BE2C (cell line): ENCODE measurements around the gene LDHA.

ENCODE experiments used
- DNase-seq: peaks from one replicate; pipeline ENCODE4 v3.0.0-alpha.2; 2020
- H3K27me3 ChIP-seq: fragments of 250-450 bp; sonication (Bioruptor Pico); 2 replicates; pipeline ENCODE4 v1.5.1; 2020; ENCODE audit warnings: mild to moderate bottlenecking
- H3K36me3 ChIP-seq: fragments of 250-450 bp; sonication (Bioruptor Pico); 2 replicates; pipeline ENCODE4 v1.5.1; 2020; ENCODE audit warnings: mild to moderate bottlenecking
- H3K4me1 ChIP-seq: fragments of 250-450 bp; sonication (Bioruptor Pico); 2 replicates; pipeline ENCODE4 v1.5.1; 2020
- H3K4me3 ChIP-seq: 2 replicates; pipeline ENCODE4 v1.5.1; 2011; ENCODE audit warnings: low read depth, low read length
- H3K9me3 ChIP-seq: fragments of 250-450 bp; sonication (Bioruptor Pico); 2 replicates; pipeline ENCODE4 v1.5.1; 2020
- CTCF ChIP-seq: IDR thresholded peaks from 2 replicates; pipeline ENCODE4 v1.5.1; 2012; ENCODE audit warnings: mild to moderate bottlenecking, low read depth, low read length

The LDHA gene

DNA sequence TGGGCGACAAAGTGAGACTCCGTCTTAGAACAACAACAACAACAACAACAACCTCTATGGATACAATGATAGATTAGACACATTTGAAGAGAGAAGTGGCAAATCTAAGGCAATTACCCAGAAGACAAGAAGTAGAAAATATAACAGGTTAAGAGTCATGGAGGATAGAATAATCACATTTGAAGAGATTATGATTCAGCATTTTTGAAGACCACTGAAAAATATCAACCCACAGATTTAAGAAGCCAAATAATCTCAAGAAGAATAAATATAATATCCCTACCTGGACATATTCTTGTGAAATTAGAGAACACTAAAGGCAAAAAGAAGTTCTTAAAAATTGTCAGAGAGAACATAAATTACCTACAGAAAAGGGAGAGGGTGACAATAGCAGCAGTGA, 25.7 kb downstream of the LDHA start:
- no peak overlapping the region for H3K4me3 ChIP-seq
- no peaks in the 10 kb centered on the region for H3K9me3 ChIP-seq
- no peak for DNase-seq
- no peaks in the 10 kb centered on the region for H3K4me1 ChIP-seq
- no peaks in the 10 kb centered on the region for H3K27me3 ChIP-seq
- H3K36me3 ChIP-seq: no peaks in the 10 kb centered on the region
- no peak for TF ChIP-seq CTCF

GRCh38 chr11:18427240-18427639, 32.9 kb downstream of the LDHA start:
- Histone ChIP-seq H3K27me3 (no peaks in the 10 kb centered on the region), H3K9me3 (no peaks in the 10 kb centered on the region), H3K36me3 (no peaks in the 10 kb centered on the region), H3K4me3 (no peak overlapping the region), H3K4me1 (no peaks in the 10 kb centered on the region)
- DNase-seq: no peak
- no peak for TF ChIP-seq CTCF

GRCh38 chr11:18429332-18429731, 35.0 kb downstream of the LDHA start:
- Histone ChIP-seq H3K4me1 (no peaks in the 10 kb centered on the region), H3K27me3 (no peaks in the 10 kb centered on the region), H3K9me3 (no peaks in the 10 kb centered on the region), H3K36me3 (no peaks in the 10 kb centered on the region), H3K4me3 (no peak overlapping the region)
- DNase-seq: no peak
- TF ChIP-seq CTCF: no peak

GRCh38 chr11:18438691-18439090, 44.3 kb downstream of the LDHA start:
- no peak overlapping the region for H3K4me3 ChIP-seq
- H3K27me3 ChIP-seq: no peaks in the 10 kb centered on the region
- no peaks in the 10 kb centered on the region for H3K4me1 ChIP-seq
- no peaks in the 10 kb centered on the region for H3K36me3 ChIP-seq
- H3K9me3 ChIP-seq: no peaks in the 10 kb centered on the region
- DNase-seq: no peak
- no peak for TF ChIP-seq CTCF

DNA sequence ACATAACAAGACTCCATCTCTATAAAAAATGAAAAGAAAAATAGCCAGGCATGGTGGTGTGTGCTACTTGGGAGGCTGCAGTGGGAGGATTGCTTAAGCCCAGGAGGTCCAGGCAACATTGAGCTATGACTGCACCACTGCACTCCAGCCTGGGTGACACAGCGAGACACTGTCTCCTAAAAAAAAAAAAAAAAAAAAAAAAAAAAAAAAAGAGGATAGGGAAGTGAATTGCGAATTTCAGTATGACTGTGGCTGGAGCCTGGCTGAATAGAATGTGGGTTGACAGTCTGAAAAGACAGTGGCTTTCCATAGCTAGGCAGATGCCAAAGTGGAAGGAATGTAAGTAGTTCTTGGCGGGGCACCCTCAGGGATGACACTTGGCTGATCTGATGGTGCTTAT, 54.9 kb downstream of the LDHA start:
- DNase-seq: no peak
- no peaks in the 10 kb centered on the region for H3K36me3 ChIP-seq
- no peak for TF ChIP-seq CTCF
- H3K4me1 ChIP-seq: no peaks in the 10 kb centered on the region
- no peak overlapping the region for H3K4me3 ChIP-seq
- H3K27me3 ChIP-seq: no peaks in the 10 kb centered on the region
- H3K9me3 ChIP-seq: no peaks in the 10 kb centered on the region

- Histone ChIP-seq H3K27me3 (no peaks in the 10 kb centered on the region), H3K4me3 (no peak overlapping the region), H3K36me3 (no peaks in the 10 kb centered on the region), H3K4me1 (no peaks in the 10 kb centered on the region), H3K9me3 (no peaks in the 10 kb centered on the region)
- DNase-seq: no peak
- no peak for TF ChIP-seq CTCF
Observed at GRCh38 chr11:18452927-18453326, 58.6 kb downstream of the LDHA start.
